OCI-LY1 (cell line): ENCODE results near the gene CTNNA3.

Source experiments
- H2AFZ ChIP-seq: fragments of 200-600 bp; sonication (generic), shearing (Covaris generic); 2 replicates; pipeline ENCODE4 v1.6.0; 2014; ENCODE audit warnings: antibody characterized with exemption, mild to moderate bottlenecking, low read length
- H3F3A ChIP-seq: fragments of 200-600 bp; sonication (generic), shearing (Covaris generic); 2 replicates; pipeline ENCODE4 v1.6.0; 2014; ENCODE audit warnings: mild to moderate bottlenecking, antibody characterized with exemption, low read length, moderate library complexity; ENCODE audit not compliant: insufficient read depth
- H3K27ac ChIP-seq: fragments of 200-600 bp; sonication (generic); 2 replicates; pipeline ENCODE4 v1.5.1; 2014; ENCODE audit warnings: low read length, mixed run types, mild to moderate bottlenecking, low read depth; ENCODE audit not compliant: poor library complexity, severe bottlenecking
- H3K27me3 ChIP-seq: fragments of 200-600 bp; sonication (generic); 2 replicates; pipeline ENCODE4 v1.6.0; 2014; ENCODE audit warnings: antibody characterized with exemption, mild to moderate bottlenecking, low read length, moderate library complexity; ENCODE audit not compliant: insufficient read depth
- H3K36me3 ChIP-seq: fragments of 200-600 bp; sonication (generic); 2 replicates; pipeline ENCODE4 v1.6.1; 2014; ENCODE audit warnings: mild to moderate bottlenecking, antibody characterized with exemption, low read length, moderate library complexity, mixed read lengths; ENCODE audit not compliant: insufficient read depth
- H3K4me1 ChIP-seq: fragments of 200-600 bp; sonication (generic); 2 replicates; pipeline ENCODE4 v1.5.1; 2014; ENCODE audit warnings: mild to moderate bottlenecking, low read length, moderate library complexity; ENCODE audit not compliant: insufficient read depth, severe bottlenecking
- H3K4me2 ChIP-seq: fragments of 200-600 bp; sonication (generic), shearing (Covaris generic); 2 replicates; pipeline ENCODE4 v1.6.1; 2014; ENCODE audit warnings: low read length
- H3K4me3 ChIP-seq: fragments of 200-600 bp; sonication (generic); 2 replicates; pipeline ENCODE4 v1.5.1; 2014; ENCODE audit warnings: low read length, low read depth, mild to moderate bottlenecking, mixed read lengths; ENCODE audit not compliant: poor library complexity, severe bottlenecking
- H3K79me2 ChIP-seq: fragments of 200-600 bp; shearing (Covaris generic); 2 replicates; pipeline ENCODE4 v1.6.1; 2016; ENCODE audit warnings: mixed run types, low read length, mixed read lengths; ENCODE audit not compliant: insufficient read depth
- H3K9ac ChIP-seq: fragments of 200-600 bp; sonication (generic), shearing (Covaris generic); 2 replicates; pipeline ENCODE4 v1.6.1; 2014; ENCODE audit warnings: mild to moderate bottlenecking, low read length, mixed read lengths
- H3K9me2 ChIP-seq: fragments of 200-600 bp; sonication (generic), shearing (Covaris generic); 2 replicates; pipeline ENCODE4 v1.6.1; 2014; ENCODE audit warnings: low read depth, mild to moderate bottlenecking, low read length, mixed read lengths
- H3K9me3 ChIP-seq: fragments of 200-600 bp; shearing (Covaris generic); 2 replicates; pipeline ENCODE4 v1.6.1; 2014; ENCODE audit warnings: low read length, mixed read lengths
- H4K20me1 ChIP-seq: fragments of 200-600 bp; sonication (generic), shearing (Covaris generic); 2 replicates; pipeline ENCODE4 v1.6.0; 2016; ENCODE audit warnings: mild to moderate bottlenecking, low read length; ENCODE audit not compliant: insufficient read depth
- CTCF ChIP-seq: fragments of 200-600 bp; sonication (generic), shearing (Covaris generic); IDR thresholded peaks from 2 replicates; pipeline ENCODE4 v1.5.1; 2017; ENCODE audit warnings: mild to moderate bottlenecking, antibody characterized with exemption, low read length, moderate library complexity, mixed read lengths
- EZH2 ChIP-seq: fragments of 200-600 bp; sonication (generic), shearing (Covaris generic); IDR thresholded peaks from 2 replicates; pipeline ENCODE4 v1.8.0; 2017; ENCODE audit warnings: borderline replicate concordance, mixed run types, mild to moderate bottlenecking, antibody characterized with exemption, low read length, moderate library complexity, mixed read lengths

CTNNA3 gene

GRCh38 chr10:66755474-66755873, 940.5 kb downstream of the CTNNA3 start:
- H3K9me3 ChIP-seq, result no peaks in the 10 kb centered on the region
- H3K27ac ChIP-seq, result no peak overlapping the region
- no peak for TF ChIP-seq EZH2
- no peak for TF ChIP-seq CTCF
- H3K9ac ChIP-seq, result no peak overlapping the region
- no peak overlapping the region for H3K4me3 ChIP-seq
- no peak overlapping the region for H3K4me2 ChIP-seq
- H3K36me3 ChIP-seq, result no peaks in the 10 kb centered on the region
- no peaks in the 10 kb centered on the region for H3K27me3 ChIP-seq
- H3K79me2 ChIP-seq, result no peaks in the 10 kb centered on the region
- H3K9me2 ChIP-seq, result no peaks in the 10 kb centered on the region
- H2AFZ ChIP-seq, result no peak overlapping the region
- H4K20me1 ChIP-seq, result no peaks in the 10 kb centered on the region
- no peaks in the 10 kb centered on the region for H3K4me1 ChIP-seq
- no peaks in the 10 kb centered on the region for H3F3A ChIP-seq

- no peak overlapping the region for H3K9ac ChIP-seq
- no peaks in the 10 kb centered on the region for H3F3A ChIP-seq
- TF ChIP-seq EZH2, result no peak
- TF ChIP-seq CTCF, result no peak
- H3K9me3 ChIP-seq, result no peaks in the 10 kb centered on the region
- no peak overlapping the region for H2AFZ ChIP-seq
- no peaks in the 10 kb centered on the region for H3K27me3 ChIP-seq
- no peaks in the 10 kb centered on the region for H3K79me2 ChIP-seq
- H3K27ac ChIP-seq, result no peak overlapping the region
- no peaks in the 10 kb centered on the region for H3K4me1 ChIP-seq
- no peak overlapping the region for H3K4me3 ChIP-seq
- no peaks in the 10 kb centered on the region for H3K9me2 ChIP-seq
- no peaks in the 10 kb centered on the region for H4K20me1 ChIP-seq
- no peak overlapping the region for H3K4me2 ChIP-seq
- no peaks in the 10 kb centered on the region for H3K36me3 ChIP-seq
These were observed 943.3 kb downstream of the CTNNA3 start for GRCh38 chr10:66752714-66753113.

GRCh38 chr10:66748217-66748616, 947.8 kb downstream of the CTNNA3 start:
- H3K4me3 ChIP-seq, result no peak overlapping the region
- no peaks in the 10 kb centered on the region for H3K36me3 ChIP-seq
- TF ChIP-seq CTCF (no peak), EZH2 (no peak)
- no peak overlapping the region for H3K27ac ChIP-seq
- no peaks in the 10 kb centered on the region for H3K79me2 ChIP-seq
- H4K20me1 ChIP-seq, result no peaks in the 10 kb centered on the region
- no peaks in the 10 kb centered on the region for H3F3A ChIP-seq
- no peaks in the 10 kb centered on the region for H3K4me1 ChIP-seq
- H3K9me2 ChIP-seq, result no peaks in the 10 kb centered on the region
- H3K9me3 ChIP-seq, result no peaks in the 10 kb centered on the region
- no peak overlapping the region for H3K9ac ChIP-seq
- H3K4me2 ChIP-seq, result no peak overlapping the region
- no peak overlapping the region for H2AFZ ChIP-seq
- H3K27me3 ChIP-seq, result no peaks in the 10 kb centered on the region
